MM.1S (cell line): ENCODE measurements around the gene COX6A1.

Experiments used
- EZH2 ChIP-seq: fragments of 300-600 bp; sonication (generic); optimal IDR thresholded peaks from 2 replicates; pipeline ENCODE3; 2017; ENCODE audit warnings: low read depth, mild to moderate bottlenecking, antibody characterized with exemption, low read length, mixed read lengths
- EZH2phosphoT487 ChIP-seq: fragments of 300-600 bp; sonication (generic); IDR thresholded peaks from 2 replicates; pipeline ENCODE4 v1.6.1; 2018; ENCODE audit warnings: antibody characterized with exemption, low read length
- TF ChIP-seq, protein P1 (sequence below): fragments of 300-600 bp; sonication (generic); IDR thresholded peaks from 2 replicates; pipeline ENCODE4 v1.5.1; 2016; ENCODE audit warnings: antibody characterized with exemption, low read length, mixed read lengths

DNA sequence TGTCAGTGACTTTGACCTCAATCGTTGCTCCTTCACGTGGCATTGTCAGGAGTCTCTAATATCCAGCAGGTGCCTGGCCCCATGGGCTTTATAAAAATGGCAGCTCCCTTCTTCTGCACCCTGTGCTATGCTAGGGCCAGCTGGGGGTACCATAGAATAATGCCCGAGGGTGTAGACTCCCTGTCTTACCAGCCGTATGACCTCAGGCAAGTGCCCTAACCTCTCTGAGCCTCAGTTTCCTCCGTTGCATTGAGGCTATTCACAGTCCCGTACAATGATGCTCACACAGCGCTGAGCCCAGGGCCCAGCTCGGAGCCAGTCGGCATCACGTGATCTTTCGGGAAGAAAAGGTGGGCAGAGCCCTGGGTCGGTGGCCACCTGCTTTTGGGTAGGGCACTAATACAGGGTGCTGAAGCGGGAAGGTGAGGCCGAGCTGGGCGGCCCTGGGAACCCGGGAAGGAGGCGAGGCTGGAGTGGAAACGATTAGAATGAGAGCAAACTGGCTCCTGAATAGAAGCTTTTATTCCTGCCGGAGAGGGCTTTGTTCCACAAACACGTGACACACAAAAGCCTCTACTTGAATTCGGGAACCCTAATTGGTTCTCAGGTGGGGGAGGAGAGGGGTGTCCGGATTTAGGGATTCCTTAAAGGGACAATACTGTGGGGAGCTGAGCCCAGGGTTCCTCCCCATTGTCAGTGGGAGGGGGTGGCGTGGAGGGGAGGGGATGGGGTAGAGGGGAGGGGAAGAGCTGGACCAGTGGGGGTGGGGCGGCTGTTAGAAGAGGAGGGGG is 49.0 kb upstream of the COX6A1 start:
- TF ChIP-seq, protein P1, sequence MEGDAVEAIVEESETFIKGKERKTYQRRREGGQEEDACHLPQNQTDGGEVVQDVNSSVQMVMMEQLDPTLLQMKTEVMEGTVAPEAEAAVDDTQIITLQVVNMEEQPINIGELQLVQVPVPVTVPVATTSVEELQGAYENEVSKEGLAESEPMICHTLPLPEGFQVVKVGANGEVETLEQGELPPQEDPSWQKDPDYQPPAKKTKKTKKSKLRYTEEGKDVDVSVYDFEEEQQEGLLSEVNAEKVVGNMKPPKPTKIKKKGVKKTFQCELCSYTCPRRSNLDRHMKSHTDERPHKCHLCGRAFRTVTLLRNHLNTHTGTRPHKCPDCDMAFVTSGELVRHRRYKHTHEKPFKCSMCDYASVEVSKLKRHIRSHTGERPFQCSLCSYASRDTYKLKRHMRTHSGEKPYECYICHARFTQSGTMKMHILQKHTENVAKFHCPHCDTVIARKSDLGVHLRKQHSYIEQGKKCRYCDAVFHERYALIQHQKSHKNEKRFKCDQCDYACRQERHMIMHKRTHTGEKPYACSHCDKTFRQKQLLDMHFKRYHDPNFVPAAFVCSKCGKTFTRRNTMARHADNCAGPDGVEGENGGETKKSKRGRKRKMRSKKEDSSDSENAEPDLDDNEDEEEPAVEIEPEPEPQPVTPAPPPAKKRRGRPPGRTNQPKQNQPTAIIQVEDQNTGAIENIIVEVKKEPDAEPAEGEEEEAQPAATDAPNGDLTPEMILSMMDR = no peak
- TF ChIP-seq EZH2phosphoT487 (no peak), EZH2 (no peak)
